Measurements from ENCODE around the gene PDE2A. TPM values are rescaled to one million over a fixed set of nuclear protein-coding genes. Genes with fewer than 3 reads are reported as not detected.

PDE2A gene
- total RNA-seq, 1 donor from 2014 or later, result 65.9 TPM

GRCh38 chr11:72631806-72632731 lies 42.2 kb downstream of the PDE2A start:
- H3K4me1 Mint-ChIP-seq (ENCODE audit: unreplicated experiment), result peaks cover 50% of the 10 kb centered on the region
- H3K27ac Mint-ChIP-seq (ENCODE audit: unreplicated experiment), result peak overlapping the region; percentile 24
- no peak for DNase-seq (ENCODE audit: low spot score)

DNA sequence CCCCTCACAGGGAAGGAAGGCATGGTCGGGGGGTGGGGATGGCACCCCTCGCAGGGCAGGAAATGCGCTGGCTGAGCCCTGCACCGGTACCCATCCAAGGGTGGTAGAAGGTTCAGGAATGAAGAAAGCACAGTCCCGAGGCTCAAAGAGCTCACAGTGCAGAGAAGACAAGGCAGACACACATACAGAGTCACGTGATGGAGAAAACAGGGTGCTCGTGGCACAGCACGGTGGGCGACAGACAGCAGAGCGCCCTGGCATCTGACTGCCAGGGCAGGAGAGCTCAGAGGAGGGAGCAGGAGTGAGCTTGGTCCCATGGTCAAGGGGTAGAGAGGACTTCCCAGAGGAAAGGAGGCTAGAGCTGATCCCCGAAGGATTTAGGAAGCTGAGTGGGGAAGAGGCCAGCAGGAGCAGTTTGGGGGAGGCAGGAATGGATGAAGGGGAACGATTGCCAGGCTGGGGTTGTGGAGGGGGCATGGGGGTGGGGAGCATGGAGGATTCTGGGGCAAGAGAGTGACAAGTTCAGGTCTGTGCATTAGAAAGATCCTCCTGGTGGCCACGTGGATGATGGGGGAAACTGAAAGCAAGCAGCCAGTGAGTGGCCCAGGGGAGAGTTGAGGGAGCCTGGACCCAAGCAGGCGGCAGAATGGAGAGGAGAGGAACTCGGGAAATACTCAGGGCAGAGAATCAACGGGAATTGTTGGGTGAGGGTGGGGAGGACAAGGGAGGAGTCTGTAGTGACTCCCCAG lies 43.9 kb downstream of the PDE2A start:
- H3K36me3 Mint-ChIP-seq (ENCODE audit: low read depth, unreplicated experiment), result peaks cover 14% of the 10 kb centered on the region
- H3K4me1 Mint-ChIP-seq (ENCODE audit: unreplicated experiment), result peaks cover 51% of the 10 kb centered on the region
- TF ChIP-seq, protein P1, sequence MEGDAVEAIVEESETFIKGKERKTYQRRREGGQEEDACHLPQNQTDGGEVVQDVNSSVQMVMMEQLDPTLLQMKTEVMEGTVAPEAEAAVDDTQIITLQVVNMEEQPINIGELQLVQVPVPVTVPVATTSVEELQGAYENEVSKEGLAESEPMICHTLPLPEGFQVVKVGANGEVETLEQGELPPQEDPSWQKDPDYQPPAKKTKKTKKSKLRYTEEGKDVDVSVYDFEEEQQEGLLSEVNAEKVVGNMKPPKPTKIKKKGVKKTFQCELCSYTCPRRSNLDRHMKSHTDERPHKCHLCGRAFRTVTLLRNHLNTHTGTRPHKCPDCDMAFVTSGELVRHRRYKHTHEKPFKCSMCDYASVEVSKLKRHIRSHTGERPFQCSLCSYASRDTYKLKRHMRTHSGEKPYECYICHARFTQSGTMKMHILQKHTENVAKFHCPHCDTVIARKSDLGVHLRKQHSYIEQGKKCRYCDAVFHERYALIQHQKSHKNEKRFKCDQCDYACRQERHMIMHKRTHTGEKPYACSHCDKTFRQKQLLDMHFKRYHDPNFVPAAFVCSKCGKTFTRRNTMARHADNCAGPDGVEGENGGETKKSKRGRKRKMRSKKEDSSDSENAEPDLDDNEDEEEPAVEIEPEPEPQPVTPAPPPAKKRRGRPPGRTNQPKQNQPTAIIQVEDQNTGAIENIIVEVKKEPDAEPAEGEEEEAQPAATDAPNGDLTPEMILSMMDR (IDR thresholded peaks at IDR 0.05; ENCODE audit: unreplicated experiment), result no peak
- peaks cover 28% of the 10 kb centered on the region for H3K27me3 Mint-ChIP-seq (ENCODE audit: unreplicated experiment)
- H3K4me3 Mint-ChIP-seq (ENCODE audit: unreplicated experiment), result no peak overlapping the region
- no peak for DNase-seq (ENCODE audit: low spot score)
- no peaks in the 10 kb centered on the region for H3K9me3 Mint-ChIP-seq (ENCODE audit: unreplicated experiment)
- H3K27ac Mint-ChIP-seq (ENCODE audit: unreplicated experiment), result peak overlapping the region; percentile 71

More at GRCh38 chr11:72631806-72632731, 42.2 kb downstream of the PDE2A start:
- H3K9me3 Mint-ChIP-seq (ENCODE audit: unreplicated experiment), result no peaks in the 10 kb centered on the region
- peaks cover 10% of the 10 kb centered on the region for H3K36me3 Mint-ChIP-seq (ENCODE audit: low read depth, unreplicated experiment)
- TF ChIP-seq, protein P1 (IDR thresholded peaks at IDR 0.05; ENCODE audit: unreplicated experiment), result no peak
- peaks cover 18% of the 10 kb centered on the region for H3K27me3 Mint-ChIP-seq (ENCODE audit: unreplicated experiment)
- H3K4me3 Mint-ChIP-seq (ENCODE audit: unreplicated experiment), result no peak overlapping the region

DNA sequence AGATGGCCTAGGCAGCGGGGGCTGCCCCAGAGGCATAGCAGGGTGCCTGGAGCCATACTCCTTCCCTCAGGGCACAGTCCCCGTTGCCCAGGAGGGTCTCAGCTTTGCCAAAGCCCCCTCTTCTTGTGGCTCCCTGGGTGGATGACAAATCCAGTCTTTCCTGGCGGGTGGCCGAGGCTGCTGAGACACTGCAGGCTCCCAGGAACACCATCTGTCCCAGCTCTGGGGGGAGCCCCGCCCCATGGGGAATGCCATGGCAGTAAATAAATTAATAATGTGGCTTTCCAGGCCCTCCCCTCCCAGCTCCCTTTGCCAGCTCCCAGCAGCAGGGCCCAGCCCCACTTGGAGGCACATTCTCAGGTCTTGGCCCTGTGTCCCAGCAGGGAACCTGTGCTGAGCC lies 45.0 kb downstream of the PDE2A start:
- H3K9me3 Mint-ChIP-seq (ENCODE audit: unreplicated experiment), result no peaks in the 10 kb centered on the region
- H3K4me1 Mint-ChIP-seq (ENCODE audit: unreplicated experiment), result peaks cover 54% of the 10 kb centered on the region
- H3K36me3 Mint-ChIP-seq (ENCODE audit: low read depth, unreplicated experiment), result peaks cover 19% of the 10 kb centered on the region
- TF ChIP-seq, protein P1 (IDR thresholded peaks at IDR 0.05; ENCODE audit: unreplicated experiment), result no peak
- no peak overlapping the region for H3K27ac Mint-ChIP-seq (ENCODE audit: unreplicated experiment)
- H3K27me3 Mint-ChIP-seq (ENCODE audit: unreplicated experiment), result peaks cover 34% of the 10 kb centered on the region
- H3K4me3 Mint-ChIP-seq (ENCODE audit: unreplicated experiment), result no peak overlapping the region
- DNase-seq (ENCODE audit: low spot score), result no peak

- H3K27me3 Mint-ChIP-seq (ENCODE audit: unreplicated experiment), result peaks cover 33% of the 10 kb centered on the region
These were observed 46.5 kb downstream of the PDE2A start for GRCh38 chr11:72627594-72628281.

More at GRCh38 chr11:72627594-72628281, 46.5 kb downstream of the PDE2A start:
- TF ChIP-seq, protein P1 (IDR thresholded peaks at IDR 0.05; ENCODE audit: unreplicated experiment), result no peak
- Mint-ChIP-seq H3K9me3 (ENCODE audit: unreplicated experiment) (no peaks in the 10 kb centered on the region), H3K4me3 (ENCODE audit: unreplicated experiment) (no peak overlapping the region), H3K36me3 (ENCODE audit: low read depth, unreplicated experiment) (peaks cover 28% of the 10 kb centered on the region), H3K4me1 (ENCODE audit: unreplicated experiment) (peaks cover 47% of the 10 kb centered on the region), H3K27ac (ENCODE audit: unreplicated experiment) (peak overlapping the region; percentile 96)
- no peak for DNase-seq (ENCODE audit: low spot score)
